DND-41 (cell line): ENCODE data around the gene ATF5.
"Not testable (repeated sequence)": the region's sequence is repeated elsewhere in the genome, so short reads cannot be mapped to it uniquely, and the experiment has no call there.

Source experiments
- ATAC-seq: fragments of 200-7000 bp; cut with Tn5 transposase; 3 replicates; pipeline ENCODE4 v1.9.1; 2021; ENCODE audit warnings: low read depth; ENCODE audit not compliant: insufficient read depth
- DNase-seq: peaks from one replicate; pipeline ENCODE4 v3.0.0-alpha.2; 2020
- H2AFZ ChIP-seq: 2 replicates; pipeline ENCODE4 v1.6.0; 2012; ENCODE audit warnings: low read depth, low read length
- H3K27ac ChIP-seq: 2 replicates; pipeline ENCODE4 v1.5.1; 2012; ENCODE audit warnings: low read length, inconsistent platforms
- H3K27me3 ChIP-seq: fragments of 200-600 bp; sonication (generic); 2 replicates; pipeline ENCODE4 v1.6.0; 2012; ENCODE audit warnings: low read length, mild to moderate bottlenecking, inconsistent platforms; ENCODE audit not compliant: insufficient read depth, poor library complexity
- H3K36me3 ChIP-seq: 2 replicates; pipeline ENCODE4 v1.5.1; 2012; ENCODE audit warnings: low read length, inconsistent platforms; ENCODE audit not compliant: insufficient read depth
- H3K4me1 ChIP-seq: 2 replicates; pipeline ENCODE4 v1.5.1; 2012; ENCODE audit warnings: mild to moderate bottlenecking, low read length; ENCODE audit not compliant: insufficient read depth
- H3K4me2 ChIP-seq: 2 replicates; pipeline ENCODE4 v1.6.0; 2012; ENCODE audit warnings: mild to moderate bottlenecking, moderate library complexity, low read length, inconsistent platforms; ENCODE audit not compliant: insufficient read depth
- H3K4me3 ChIP-seq, 2 experiments: fragments of 200-600 bp in 1 of 2; shearing (Covaris generic) in 1 of 2; 2 replicates each; pipeline ENCODE4 v1.5.1; 2012 to 2016; ENCODE audit warnings: inconsistent platforms in 2 of 2, low read length in 2 of 2, mild to moderate bottlenecking in 2 of 2, low read depth in 1 of 2, moderate library complexity in 1 of 2
- H3K79me2 ChIP-seq: 2 replicates; pipeline ENCODE4 v1.6.0; 2012; ENCODE audit warnings: low read length, inconsistent platforms; ENCODE audit not compliant: insufficient read depth
- H3K9ac ChIP-seq: 2 replicates; pipeline ENCODE4 v1.6.0; 2012; ENCODE audit warnings: low read depth, mild to moderate bottlenecking, inconsistent platforms, low read length, moderate library complexity
- H3K9me3 ChIP-seq: 2 replicates; pipeline ENCODE4 v1.5.1; 2012; ENCODE audit warnings: low read length, moderate library complexity, mild to moderate bottlenecking, inconsistent platforms; ENCODE audit not compliant: insufficient read depth, severe bottlenecking
- H4K20me1 ChIP-seq: 2 replicates; pipeline ENCODE4 v1.6.0; 2012; ENCODE audit warnings: low read length; ENCODE audit not compliant: insufficient read depth
- CTCF ChIP-seq: IDR thresholded peaks from 2 replicates; pipeline ENCODE4 v1.5.1; 2012; ENCODE audit warnings: borderline replicate concordance, low read length, moderate library complexity, mild to moderate bottlenecking; ENCODE audit not compliant: poor library complexity, severe bottlenecking; ENCODE audit errors: extremely low read depth
- EZH2 ChIP-seq: IDR thresholded peaks from 3 replicates; pipeline ENCODE4 v1.6.1; 2012; ENCODE audit warnings: borderline replicate concordance, low read depth, mild to moderate bottlenecking, moderate library complexity, low read length, inconsistent platforms; ENCODE audit not compliant: severe bottlenecking

Gene ATF5

GRCh38 chr19:49957262-49957915 is 28.4 kb downstream of the ATF5 start:
- H4K20me1 ChIP-seq = no peaks in the 10 kb centered on the region
- no peak overlapping the region for H2AFZ ChIP-seq
- no peak overlapping the region for H3K27ac ChIP-seq
- H3K4me1 ChIP-seq = no peaks in the 10 kb centered on the region
- ATAC-seq (no peak), DNase-seq (no peak)
- H3K9ac ChIP-seq = no peak overlapping the region
- H3K9me3 ChIP-seq = no peaks in the 10 kb centered on the region
- no peaks in the 10 kb centered on the region for H3K36me3 ChIP-seq
- no peaks in the 10 kb centered on the region for H3K79me2 ChIP-seq
- H3K4me3 ChIP-seq = no peak overlapping the region
- peaks cover 3% of the 10 kb centered on the region for H3K27me3 ChIP-seq
- TF ChIP-seq CTCF (no peak), EZH2 (no peak)
- H3K4me2 ChIP-seq = no peak overlapping the region

GRCh38 chr19:49958144-49958543 is 29.1 kb downstream of the ATF5 start:
- not testable (repeated sequence) for ATAC-seq, H3K27ac ChIP-seq, DNase-seq, H3K9ac ChIP-seq, H3K27me3 ChIP-seq, H4K20me1 ChIP-seq, H3K4me3 ChIP-seq, H3K36me3 ChIP-seq, H3K79me2 ChIP-seq, H2AFZ ChIP-seq, H3K4me1 ChIP-seq, H3K9me3 ChIP-seq, H3K4me2 ChIP-seq

- not testable (repeated sequence) for H3K4me2 ChIP-seq, DNase-seq, H3K4me3 ChIP-seq, H3K27ac ChIP-seq, H3K79me2 ChIP-seq, H3K36me3 ChIP-seq, ATAC-seq, H2AFZ ChIP-seq, H4K20me1 ChIP-seq, H3K9me3 ChIP-seq, H3K9ac ChIP-seq, H3K27me3 ChIP-seq, H3K4me1 ChIP-seq
Measured at GRCh38 chr19:49958596-49958995, 29.6 kb downstream of the ATF5 start.

- H3K4me2 ChIP-seq, ATAC-seq, H3K9ac ChIP-seq: not testable (repeated sequence)
Measured at GRCh38 chr19:49959892-49960291, 30.9 kb downstream of the ATF5 start.

GRCh38 chr19:49960980-49961379 is 32.0 kb downstream of the ATF5 start, which contains the start of gene SIGLEC11:
TSS of gene SIGLEC11 (minus strand) at chr19:49961172. CDS start at chr19:49961081, 91 bp downstream.
- H3K4me3 ChIP-seq, H3K79me2 ChIP-seq, H3K4me2 ChIP-seq, H4K20me1 ChIP-seq, H3K27ac ChIP-seq, H3K36me3 ChIP-seq, H2AFZ ChIP-seq, H3K9me3 ChIP-seq, H3K27me3 ChIP-seq, H3K4me1 ChIP-seq, DNase-seq, H3K9ac ChIP-seq, ATAC-seq: not testable (repeated sequence)

More at GRCh38 chr19:49959892-49960291, 30.9 kb downstream of the ATF5 start:
- H3K4me3 ChIP-seq, H3K4me1 ChIP-seq, H3K9me3 ChIP-seq, DNase-seq, H3K36me3 ChIP-seq, H3K27me3 ChIP-seq, H2AFZ ChIP-seq, H3K27ac ChIP-seq, H4K20me1 ChIP-seq, H3K79me2 ChIP-seq: not testable (repeated sequence)
